Tibial nerve (tissue), 4 donors: ENCODE data around the gene KLHL13. TPM values are rescaled to one million over a fixed set of nuclear protein-coding genes. Genes with fewer than 3 reads are reported as not detected.

Experiments used
- DNase-seq, 2 donors: peaks; one replicate each; pipeline ENCODE4 v3.0.0-alpha.2; 2019; ENCODE audit warnings: low spot score in 2 of 2
- H3K27ac ChIP-seq, 4 donors: fragments of 200-600 bp; sonication (generic) in 3 of 4; one replicate each; pipeline ENCODE4 v1.5.1; 2017 to 2019; ENCODE audit warnings: mild to moderate bottlenecking in 1 of 4
- H3K27me3 ChIP-seq, 2 donors: fragments of 200-600 bp; sonication (generic) in 1 of 2; one replicate each; pipeline versions ENCODE4 v1.5.1 to v1.6.0; 2017 to 2019
- H3K36me3 ChIP-seq, 3 donors: fragments of 200-600 bp; sonication (generic); one replicate each; pipeline ENCODE4 v1.5.1; 2018 to 2019
- H3K4me1 ChIP-seq, 4 donors: fragments of 200-600 bp; sonication (generic) in 3 of 4; one replicate each; pipeline ENCODE4 v1.5.1; 2017 to 2019
- H3K4me3 ChIP-seq, 4 donors: fragments of 200-600 bp; sonication (generic) in 3 of 4; one replicate each; pipeline ENCODE4 v1.5.1; 2017 to 2019; ENCODE audit warnings: mild to moderate bottlenecking in 1 of 4, moderate library complexity in 1 of 4
- H3K9me3 ChIP-seq, 4 donors: fragments of 200-600 bp; sonication (generic) in 3 of 4; one replicate each; pipeline ENCODE4 v1.5.1; 2017 to 2019
- CTCF ChIP-seq, 5 experiments: fragments of 200-600 bp in 3 of 5; fragments of 450-650 bp in 2 of 5; sonication (generic) in 3 of 5; IDR thresholded peaks; one replicate each; pipeline ENCODE4 v1.5.1; 2016 to 2019; ENCODE audit warnings: antibody characterized with exemption in 5 of 5, mild to moderate bottlenecking in 3 of 5, moderate library complexity in 2 of 5
- EP300 ChIP-seq, 2 donors: sonication (generic); formaldehyde crosslinking; IDR thresholded peaks; one replicate each; pipeline ENCODE4 v1.6.1; 2017; ENCODE audit warnings: antibody characterized with exemption in 2 of 2, mild to moderate bottlenecking in 1 of 2
- POLR2A ChIP-seq, 2 donors: fragments of 450-650 bp; IDR thresholded peaks; one replicate each; pipeline ENCODE4 v1.6.1; 2017; ENCODE audit warnings: antibody characterized with exemption in 2 of 2, mild to moderate bottlenecking in 2 of 2, moderate library complexity in 2 of 2
- WGBS, 2 donors: methylation state at CpG; one replicate each; pipeline ENCODE4 v1.1.5; 2018; 5-methylcytosine and 5-hydroxymethylcytosine counted together
- total RNA-seq, 4 donors: library from RNA; depleted of rRNA; stranded (reverse); fragments of >200 nt; gene quantifications; one replicate each; pipeline ENCODE4 v1.1.0, GENCODE V29; 2016

Gene KLHL13
- total RNA-seq, 4 donors from 2014 or later: 3.0 to 5.9 (median 4.4) TPM

- H3K4me1 ChIP-seq: no peaks in the 10 kb centered on the region
- no peak overlapping the region for H3K27ac ChIP-seq
- peaks cover 0 to 11% (median 1%) of the 10 kb centered on the region in 4 donors for H3K9me3 ChIP-seq
- H3K4me3 ChIP-seq: no peak overlapping the region
- WGBS, 2 donors: 89 to 92% methylated on average over 4 of the region's 4 CpGs
- TF ChIP-seq EP300 (IDR thresholded peaks at IDR 0.05): no peak
- H3K27me3 ChIP-seq: no peaks in the 10 kb centered on the region
- H3K36me3 ChIP-seq: no peaks in the 10 kb centered on the region
- no peak for DNase-seq
Observed at GRCh38 chrX:118088084-118088483, 28.5 kb downstream of the KLHL13 start.

GRCh38 chrX:118074196-118074595, 42.4 kb downstream of the KLHL13 start:
- Histone ChIP-seq H3K27ac (no peak overlapping the region), H3K4me1 (no peaks in the 10 kb centered on the region), H3K36me3 (no peaks in the 10 kb centered on the region), H3K27me3 (no peaks in the 10 kb centered on the region), H3K9me3 (no peaks in the 10 kb centered on the region), H3K4me3 (no peak overlapping the region)
- TF ChIP-seq EP300 (IDR thresholded peaks at IDR 0.05) (no peak), CTCF (IDR thresholded peaks at IDR 0.05) (no peak), POLR2A (IDR thresholded peaks at IDR 0.05) (no peak)
- 13 to 14% methylated on average over 1 of the region's 1 CpG for WGBS, 2 donors
- no peak for DNase-seq

- WGBS, 2 donors: 66 to 75% methylated on average over 2 of the region's 2 CpGs
Observed at GRCh38 chrX:118066867-118067515, 49.6 kb downstream of the KLHL13 start.

GRCh38 chrX:118062817-118063615, 53.6 kb downstream of the KLHL13 start:
- Histone ChIP-seq H3K36me3 (no peaks in the 10 kb centered on the region), H3K4me1 (no peaks in the 10 kb centered on the region), H3K27me3 (no peaks in the 10 kb centered on the region), H3K27ac (no peak overlapping the region), H3K9me3 (no peaks in the 10 kb centered on the region), H3K4me3 (no peak overlapping the region)
- no peak for DNase-seq
- TF ChIP-seq EP300 (IDR thresholded peaks at IDR 0.05) (no peak), CTCF (IDR thresholded peaks at IDR 0.05) (no peak)
- WGBS, 2 donors: 59 to 69% methylated on average over 3 of the region's 3 CpGs

More at GRCh38 chrX:118066867-118067515, 49.6 kb downstream of the KLHL13 start:
- H3K4me1 ChIP-seq: no peaks in the 10 kb centered on the region
- no peak overlapping the region for H3K27ac ChIP-seq
- no peaks in the 10 kb centered on the region for H3K27me3 ChIP-seq
- no peak for DNase-seq
- no peaks in the 10 kb centered on the region for H3K36me3 ChIP-seq
- TF ChIP-seq EP300 (IDR thresholded peaks at IDR 0.05) (no peak), POLR2A (IDR thresholded peaks at IDR 0.05) (no peak), CTCF (IDR thresholded peaks at IDR 0.05) (no peak)
- no peak overlapping the region for H3K4me3 ChIP-seq
- no peaks in the 10 kb centered on the region for H3K9me3 ChIP-seq

- no peaks in the 10 kb centered on the region for H3K4me1 ChIP-seq
- no peak for TF ChIP-seq CTCF (IDR thresholded peaks at IDR 0.05)
- TF ChIP-seq POLR2A (IDR thresholded peaks at IDR 0.05): no peak
- no peak for TF ChIP-seq EP300 (IDR thresholded peaks at IDR 0.05)
- H3K36me3 ChIP-seq: no peaks in the 10 kb centered on the region
- H3K27ac ChIP-seq: no peak overlapping the region
- H3K9me3 ChIP-seq: no peaks in the 10 kb centered on the region
- H3K27me3 ChIP-seq: no peaks in the 10 kb centered on the region
- WGBS, 2 donors: 74 to 94% methylated on average over 4 of the region's 4 CpGs
- no peak overlapping the region for H3K4me3 ChIP-seq
- DNase-seq: no peak
Observed at GRCh38 chrX:118062048-118062789, 54.4 kb downstream of the KLHL13 start.
